ENCODE results near the gene WTIP.
A peak's percentile ranks its signal among the peaks of the same experiment; 100 is the strongest.
"Not testable (repeated sequence)": the region's sequence is repeated elsewhere in the genome, so short reads cannot be mapped to it uniquely, and the experiment has no call there.

The WTIP gene

GRCh38 chr19:34504273-34504808 is 22.8 kb downstream of the WTIP start:
- DNase-seq: no peak

GRCh38 chr19:34504809-34505291 is 23.3 kb downstream of the WTIP start:
- DNase-seq: no peak

- DNase-seq: no peak
These were observed 23.9 kb downstream of the WTIP start for GRCh38 chr19:34505321-34506025.

GRCh38 chr19:34506026-34506370 is 24.4 kb downstream of the WTIP start:
- no peak for DNase-seq

GRCh38 chr19:34507414-34508067 is 26.0 kb downstream of the WTIP start:
- DNase-seq: no peak

GRCh38 chr19:34508540-34508939 is 27.0 kb downstream of the WTIP start:
- no peak for DNase-seq

GRCh38 chr19:34510904-34511303 is 29.3 kb downstream of the WTIP start:
- not testable (repeated sequence) for DNase-seq

- DNase-seq: no peak
These were observed 30.8 kb downstream of the WTIP start for GRCh38 chr19:34512254-34512822.

- DNase-seq: no peak
These were observed 32.2 kb downstream of the WTIP start for GRCh38 chr19:34513767-34514166.

- no peak for DNase-seq
These were observed 38.0 kb downstream of the WTIP start for GRCh38 chr19:34519602-34520001.

- DNase-seq: no peak
These were observed 41.9 kb downstream of the WTIP start for GRCh38 chr19:34523408-34523807.

- no peak for DNase-seq
These were observed 43.4 kb downstream of the WTIP start for GRCh38 chr19:34525001-34525400.

GRCh38 chr19:34534206-34534605 is 52.6 kb downstream of the WTIP start:
- no peak for DNase-seq

- DNase-seq: no peak
These were observed 57.8 kb downstream of the WTIP start for GRCh38 chr19:34539396-34539795.

GRCh38 chr19:34540811-34541557 is 59.4 kb downstream of the WTIP start:
- DNase-seq: no peak

- DNase-seq: no peak
These were observed 68.3 kb downstream of the WTIP start for GRCh38 chr19:34549833-34550232.

- no peak for DNase-seq
These were observed 73.9 kb downstream of the WTIP start for GRCh38 chr19:34555447-34555846.

- peak; percentile 28 for DNase-seq
These were observed 74.9 kb downstream of the WTIP start for GRCh38 chr19:34556488-34556887.

GRCh38 chr19:34559045-34559444 is 77.5 kb downstream of the WTIP start:
- DNase-seq: no peak

- DNase-seq: no peak
These were observed 78.7 kb downstream of the WTIP start for GRCh38 chr19:34560229-34560628.
